ENCODE results near the gene LRMDA. TPM values are rescaled to one million over a fixed set of nuclear protein-coding genes. Genes with fewer than 3 reads are reported as not detected.

LRMDA gene
- total RNA-seq, 1 donor from 2014 or later, result 5.2 TPM

- no peaks in the 10 kb centered on the region for H3K36me3 ChIP-seq
Measured at GRCh38 chr10:76073524-76073923, 642.1 kb downstream of the LRMDA start.

GRCh38 chr10:76074659-76075058 is 643.2 kb downstream of the LRMDA start:
- no peaks in the 10 kb centered on the region for H3K9me3 ChIP-seq (ENCODE audit: low read depth)
- TF ChIP-seq EZH2 (IDR thresholded peaks at IDR 0.05) (no peak), CTCF (IDR thresholded peaks at IDR 0.05) (no peak)
- H3K4me2 ChIP-seq, result no peak overlapping the region
- H3K36me3 Mint-ChIP-seq, result peaks cover 4% of the 10 kb centered on the region
- H3K9me3 Mint-ChIP-seq, result peaks cover 13% of the 10 kb centered on the region
- H3K27ac Mint-ChIP-seq, result no peak overlapping the region
- H3K27me3 Mint-ChIP-seq (ENCODE audit: insufficient read depth, low read depth), result peaks cover 7% of the 10 kb centered on the region
- no peaks in the 10 kb centered on the region for H3K27me3 ChIP-seq
- H3K4me1 Mint-ChIP-seq, result peaks cover 15% of the 10 kb centered on the region
- H3K4me1 ChIP-seq, result no peaks in the 10 kb centered on the region
- H3K36me3 ChIP-seq, result no peaks in the 10 kb centered on the region
- no peaks in the 10 kb centered on the region for H4K20me1 ChIP-seq (ENCODE audit: low read depth)
- DNase-seq (ENCODE audit: low spot score), result no peak
- no peak overlapping the region for H2AFZ ChIP-seq (replicated peaks)
- no peak overlapping the region for H3K4me3 ChIP-seq
- no peak overlapping the region for H3K9ac ChIP-seq
- no peak overlapping the region for H3K27ac ChIP-seq
- H3F3A ChIP-seq (ENCODE audit: low read depth), result no peaks in the 10 kb centered on the region
- no peaks in the 10 kb centered on the region for H3K79me2 ChIP-seq (ENCODE audit: low read depth)
- no peak overlapping the region for H3K4me3 Mint-ChIP-seq

More at GRCh38 chr10:76073524-76073923, 642.1 kb downstream of the LRMDA start:
- H3K9me3 ChIP-seq (ENCODE audit: low read depth), result no peaks in the 10 kb centered on the region
- no peaks in the 10 kb centered on the region for H4K20me1 ChIP-seq (ENCODE audit: low read depth)
- peaks cover 3% of the 10 kb centered on the region for H3K36me3 Mint-ChIP-seq
- TF ChIP-seq EZH2 (IDR thresholded peaks at IDR 0.05), result no peak
- TF ChIP-seq EZH2phosphoT487 (IDR thresholded peaks at IDR 0.05), result no peak
- no peak for TF ChIP-seq CTCF (IDR thresholded peaks at IDR 0.05)
- no peak overlapping the region for H3K4me2 ChIP-seq
- H3K27ac Mint-ChIP-seq, result no peak overlapping the region
- H3K4me1 ChIP-seq, result no peaks in the 10 kb centered on the region
- H3F3A ChIP-seq (ENCODE audit: low read depth), result no peaks in the 10 kb centered on the region
- no peak overlapping the region for H3K9ac ChIP-seq
- H3K27me3 ChIP-seq, result no peaks in the 10 kb centered on the region
- no peak overlapping the region for H3K4me3 ChIP-seq
- no peak overlapping the region for H2AFZ ChIP-seq (replicated peaks)
- no peak overlapping the region for H3K4me3 Mint-ChIP-seq
- no peak for DNase-seq (ENCODE audit: low spot score)
- H3K27me3 Mint-ChIP-seq (ENCODE audit: insufficient read depth, low read depth), result peaks cover 4% of the 10 kb centered on the region
- H3K4me1 Mint-ChIP-seq, result peaks cover 20% of the 10 kb centered on the region
- peaks cover 19% of the 10 kb centered on the region for H3K9me3 Mint-ChIP-seq
- no peaks in the 10 kb centered on the region for H3K79me2 ChIP-seq (ENCODE audit: low read depth)
- no peak overlapping the region for H3K27ac ChIP-seq

GRCh38 chr10:76080451-76080850 is 649.0 kb downstream of the LRMDA start:
- Mint-ChIP-seq H3K4me3 (no peak overlapping the region), H3K36me3 (peaks cover 4% of the 10 kb centered on the region), H3K27ac (no peak overlapping the region), H3K4me1 (peaks cover 28% of the 10 kb centered on the region), H3K27me3 (ENCODE audit: insufficient read depth, low read depth) (peaks cover 9% of the 10 kb centered on the region), H3K9me3 (peaks cover 17% of the 10 kb centered on the region)
- Histone ChIP-seq H3K4me1 (peaks cover 12% of the 10 kb centered on the region), H2AFZ (replicated peaks) (no peak overlapping the region), H3K27ac (no peak overlapping the region), H3K79me2 (ENCODE audit: low read depth) (no peaks in the 10 kb centered on the region), H3K4me2 (no peak overlapping the region), H3K9ac (no peak overlapping the region), H3K36me3 (no peaks in the 10 kb centered on the region), H3K4me3 (no peak overlapping the region), H3K27me3 (no peaks in the 10 kb centered on the region), H4K20me1 (ENCODE audit: low read depth) (no peaks in the 10 kb centered on the region), H3K9me3 (ENCODE audit: low read depth) (no peaks in the 10 kb centered on the region), H3F3A (ENCODE audit: low read depth) (no peaks in the 10 kb centered on the region)
- no peak for DNase-seq (ENCODE audit: low spot score)
- TF ChIP-seq EZH2phosphoT487 (IDR thresholded peaks at IDR 0.05), result no peak
- TF ChIP-seq CTCF (IDR thresholded peaks at IDR 0.05), result no peak
- no peak for TF ChIP-seq EZH2 (IDR thresholded peaks at IDR 0.05)

Data from neural progenitor cell (in vitro differentiated cells).